ENCODE results near the gene INSYN1.
"Not testable (repeated sequence)": the region's sequence is repeated elsewhere in the genome, so short reads cannot be mapped to it uniquely, and the experiment has no call there.

Gene INSYN1

GRCh38 chr15:73794443-73795133 lies 41.4 kb upstream of the INSYN1 start:
- DNase-seq (ENCODE audit: low read depth): peak; percentile 55
- no peak for TF ChIP-seq CTCF (conservative IDR thresholded peaks at IDR 0.05; ENCODE audit: low read depth, low read length)
- no peak overlapping the region for H3K4me3 ChIP-seq (ENCODE audit: low read depth, low read length)

- DNase-seq (ENCODE audit: low read depth): not testable (repeated sequence)
These were observed 39.9 kb upstream of the INSYN1 start for GRCh38 chr15:73792899-73793541.

GRCh38 chr15:73792415-73792814 lies 39.3 kb upstream of the INSYN1 start:
- TF ChIP-seq CTCF (conservative IDR thresholded peaks at IDR 0.05; ENCODE audit: low read depth, low read length): no peak
- DNase-seq (ENCODE audit: low read depth): no peak
- H3K4me3 ChIP-seq (ENCODE audit: low read depth, low read length): no peak overlapping the region

More at GRCh38 chr15:73792899-73793541, 39.9 kb upstream of the INSYN1 start:
- H3K4me3 ChIP-seq (ENCODE audit: low read depth, low read length): not testable (repeated sequence)

GRCh38 chr15:73789521-73790240 lies 36.5 kb upstream of the INSYN1 start:
- DNase-seq (ENCODE audit: low read depth): no peak
- TF ChIP-seq CTCF (conservative IDR thresholded peaks at IDR 0.05; ENCODE audit: low read depth, low read length): no peak

GRCh38 chr15:73787621-73788020 lies 34.5 kb upstream of the INSYN1 start:
- no peak for TF ChIP-seq CTCF (conservative IDR thresholded peaks at IDR 0.05; ENCODE audit: low read depth, low read length)
- no peak overlapping the region for H3K4me3 ChIP-seq (ENCODE audit: low read depth, low read length)
- no peak for DNase-seq (ENCODE audit: low read depth)

More at GRCh38 chr15:73789521-73790240, 36.5 kb upstream of the INSYN1 start:
- H3K4me3 ChIP-seq (ENCODE audit: low read depth, low read length): no peak overlapping the region

- DNase-seq (ENCODE audit: low read depth): no peak
- H3K4me3 ChIP-seq (ENCODE audit: low read depth, low read length): no peak overlapping the region
- TF ChIP-seq CTCF (conservative IDR thresholded peaks at IDR 0.05; ENCODE audit: low read depth, low read length): no peak
These were observed 33.4 kb upstream of the INSYN1 start for GRCh38 chr15:73786538-73786937.

GRCh38 chr15:73785256-73786014 lies 32.3 kb upstream of the INSYN1 start:
- not testable (repeated sequence) for H3K4me3 ChIP-seq (ENCODE audit: low read depth, low read length)

More at GRCh38 chr15:73785256-73786014, 32.3 kb upstream of the INSYN1 start:
- not testable (repeated sequence) for DNase-seq (ENCODE audit: low read depth)
